HG02943 (cell line): Measurements from ENCODE around the gene SPRYD7.
"Not testable (repeated sequence)": the region's sequence is repeated elsewhere in the genome, so short reads cannot be mapped to it uniquely, and the experiment has no call there.

ENCODE experiments used
- ATAC-seq: cut with Tn5 transposase; IDR thresholded peaks from one replicate; pipeline ENCODE4 v1.9.1; 2021; ENCODE audit warnings: mild to moderate bottlenecking, low read depth, moderate library complexity; ENCODE audit not compliant: unreplicated experiment

SPRYD7 gene, protein sequence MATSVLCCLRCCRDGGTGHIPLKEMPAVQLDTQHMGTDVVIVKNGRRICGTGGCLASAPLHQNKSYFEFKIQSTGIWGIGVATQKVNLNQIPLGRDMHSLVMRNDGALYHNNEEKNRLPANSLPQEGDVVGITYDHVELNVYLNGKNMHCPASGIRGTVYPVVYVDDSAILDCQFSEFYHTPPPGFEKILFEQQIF

DNA sequence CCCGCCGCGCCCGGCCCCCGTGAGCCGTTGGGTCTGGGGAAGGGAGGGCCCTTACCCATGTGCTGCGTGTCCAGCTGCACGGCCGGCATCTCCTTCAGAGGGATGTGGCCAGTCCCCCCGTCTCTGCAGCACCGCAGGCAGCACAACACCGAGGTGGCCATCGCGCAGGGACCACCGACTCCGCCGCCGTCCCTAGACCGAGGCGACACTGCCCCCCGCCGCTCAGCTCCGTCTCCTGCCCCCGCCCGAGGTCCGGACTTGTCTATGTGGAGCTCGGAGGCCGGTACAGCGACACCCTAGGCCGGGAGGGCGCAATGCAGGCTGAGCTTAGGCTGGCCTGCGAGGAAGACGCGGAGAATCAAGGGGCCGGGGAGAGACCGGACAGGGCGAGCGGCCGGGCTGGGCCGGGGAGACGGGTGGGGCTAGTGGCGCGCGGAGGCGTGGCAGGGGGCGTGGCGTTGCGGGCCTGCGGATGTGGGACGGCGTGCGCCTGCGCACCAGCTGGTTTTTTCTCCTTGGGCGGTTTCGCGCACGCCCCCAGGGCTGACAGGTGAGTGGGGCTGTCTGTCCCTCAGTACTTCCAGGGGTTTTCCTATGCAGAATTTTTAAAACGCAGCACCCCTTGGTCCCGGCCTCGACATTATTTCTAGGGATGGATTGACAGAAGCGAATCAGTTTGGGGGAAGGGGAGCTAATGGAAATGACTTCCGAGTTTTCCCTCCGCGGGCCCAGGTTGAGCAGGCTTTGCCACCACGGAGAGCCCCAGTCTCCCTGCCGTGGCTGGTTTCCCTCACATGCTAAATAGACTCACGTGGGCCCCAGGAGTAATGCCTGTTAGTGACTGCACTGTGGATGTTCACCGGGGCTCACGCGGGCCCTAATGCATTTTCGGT is at the start of gene SPRYD7:
Gene SPRYD7 (minus strand): TSS at position 266 of the 893 bp plus-strand sequence. CDS start 105 bp downstream, at position 161.
- ATAC-seq = peak; percentile 99

GRCh38 chr13:49985129-49985528 is 49.0 kb upstream of the SPRYD7 start:
- ATAC-seq = no peak

DNA sequence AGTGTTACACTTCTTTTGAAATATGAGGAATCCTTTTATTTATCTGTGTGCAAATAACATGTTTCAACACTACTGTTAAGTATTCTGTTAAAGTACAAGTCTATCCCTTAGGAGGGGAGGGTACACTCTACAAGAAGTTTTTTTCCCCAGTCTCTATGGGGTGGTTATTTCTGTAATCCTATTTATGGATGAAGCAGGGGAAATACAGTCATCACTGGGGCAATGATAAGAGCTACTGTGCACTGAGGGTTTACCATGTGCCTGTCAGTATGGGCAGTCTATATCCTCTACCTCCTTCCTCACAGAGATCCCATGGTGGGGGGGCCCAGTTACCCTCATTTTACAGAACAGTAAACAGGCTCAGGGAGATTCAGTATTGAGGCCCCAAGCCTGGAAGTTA is 44.1 kb upstream of the SPRYD7 start:
- ATAC-seq = no peak

DNA sequence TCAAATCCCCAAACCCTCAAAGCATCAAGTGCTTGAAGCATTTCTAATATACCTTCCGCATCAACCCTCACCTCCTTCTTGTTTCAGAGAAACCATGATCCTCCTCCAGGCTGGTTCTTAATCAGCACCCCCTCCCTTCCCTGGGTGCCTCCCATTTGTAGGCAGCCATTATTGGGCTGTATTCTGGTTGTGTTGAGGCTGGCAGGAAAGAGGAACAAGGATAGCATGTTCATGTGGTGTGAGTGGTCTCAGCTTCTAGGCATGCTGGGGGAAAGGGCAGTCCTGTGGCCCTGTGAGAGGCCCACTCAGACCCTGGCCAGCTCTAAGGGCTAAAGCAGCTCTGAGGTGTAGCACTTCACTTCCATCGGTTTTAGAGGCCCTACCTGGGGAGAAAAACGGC is 41.9 kb upstream of the SPRYD7 start:
- no peak for ATAC-seq

- no peak for ATAC-seq
These were observed 40.4 kb upstream of the SPRYD7 start for GRCh38 chr13:49976314-49977258.

- no peak for ATAC-seq
These were observed 39.7 kb upstream of the SPRYD7 start for GRCh38 chr13:49975826-49976225.

- ATAC-seq = no peak
These were observed 36.6 kb upstream of the SPRYD7 start for GRCh38 chr13:49972709-49973108.

DNA sequence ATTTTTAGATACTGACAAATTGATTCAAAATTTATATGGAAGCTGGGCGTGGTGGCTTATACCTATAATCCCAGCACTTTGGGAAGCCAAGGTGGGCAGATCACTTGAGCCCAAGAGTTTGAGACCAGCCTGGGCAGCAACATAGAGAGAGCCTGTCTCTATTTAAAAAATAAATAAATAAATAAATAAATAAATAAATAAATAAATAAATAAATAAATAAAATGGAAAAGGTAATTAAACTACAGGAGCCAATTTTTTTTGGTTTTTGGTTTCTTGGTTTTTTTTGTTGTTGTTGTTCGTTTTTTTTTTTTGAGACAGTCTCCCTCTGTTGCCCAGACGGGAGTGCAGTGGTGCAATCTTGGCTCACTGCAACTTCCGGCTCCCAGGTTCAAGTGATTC is 31.3 kb upstream of the SPRYD7 start:
- no peak for ATAC-seq

DNA sequence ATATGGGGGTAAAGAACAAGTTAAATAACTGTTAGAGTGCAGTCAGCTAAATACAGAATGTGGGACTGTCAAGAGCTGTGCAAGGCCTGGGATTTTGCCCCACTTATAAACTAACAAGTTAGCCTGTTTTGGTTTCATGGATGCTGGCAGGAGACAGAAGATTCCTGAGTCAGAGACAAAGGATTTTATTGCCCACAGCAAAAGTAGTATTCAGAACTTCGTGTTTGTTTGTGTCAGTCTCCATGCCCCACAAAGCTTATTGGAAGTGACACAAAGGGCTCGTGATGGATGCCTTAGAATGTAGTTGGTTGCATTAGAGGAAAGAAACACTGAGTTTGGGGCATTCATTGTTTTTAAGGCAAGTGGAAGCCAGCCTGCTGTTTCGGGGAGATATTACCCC is 22.2 kb upstream of the SPRYD7 start:
- ATAC-seq = no peak

DNA sequence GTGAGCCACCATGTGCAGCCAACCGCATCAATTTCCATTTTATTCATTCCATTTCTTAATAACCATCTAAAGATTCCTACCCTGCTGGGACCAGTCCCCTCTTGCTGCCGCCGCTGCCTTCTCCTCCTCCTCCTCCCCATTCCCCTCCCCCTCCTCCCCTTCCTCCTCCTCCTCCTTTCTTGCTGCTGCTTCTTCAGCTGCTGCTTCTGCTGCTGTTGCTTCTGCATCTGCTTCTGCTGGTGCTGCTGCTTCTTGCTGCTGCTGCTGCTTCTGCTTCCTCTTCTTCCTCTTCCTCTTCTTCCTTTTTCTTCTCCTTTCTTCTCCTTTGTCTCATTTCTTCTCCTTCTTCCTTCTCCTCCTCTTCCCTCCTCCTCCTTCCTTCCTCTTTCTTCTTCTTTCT is 20.0 kb upstream of the SPRYD7 start:
- no peak for ATAC-seq

DNA sequence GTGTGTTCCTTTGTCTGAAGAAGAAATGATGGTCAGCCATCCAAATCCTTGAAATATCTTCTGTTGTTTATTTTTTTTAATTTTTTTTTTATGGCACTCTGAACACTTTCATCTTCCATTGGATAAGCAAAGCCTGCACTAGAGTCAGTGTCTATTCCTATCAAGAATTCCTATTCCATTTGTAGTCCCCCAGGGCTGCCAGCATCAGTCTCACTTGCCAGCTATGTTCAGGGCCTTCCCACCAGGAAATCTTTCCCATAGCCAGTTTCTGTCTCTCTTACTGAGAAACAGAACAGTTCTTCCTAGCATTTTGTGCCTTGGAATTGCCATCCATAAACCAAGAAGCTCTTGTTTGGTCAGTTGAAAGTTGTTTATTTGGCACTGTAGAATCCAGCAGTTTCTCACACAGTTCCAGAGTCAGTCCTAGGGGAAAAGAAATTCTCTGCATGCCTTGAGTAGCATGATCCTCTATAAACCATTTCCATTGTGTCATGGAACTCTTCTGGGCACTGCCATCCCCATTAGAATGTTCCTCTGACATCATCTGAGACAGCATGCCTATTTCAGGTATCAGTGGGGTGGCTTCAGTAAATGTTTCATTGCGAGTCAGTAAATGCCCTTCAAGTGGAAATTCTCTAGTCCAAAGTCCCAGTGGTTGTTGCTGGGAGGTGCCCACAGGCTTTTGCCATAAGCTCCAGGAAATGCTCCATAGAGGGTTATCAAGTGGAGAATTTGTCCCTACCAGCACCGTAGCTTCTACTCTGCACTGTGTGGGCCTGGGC is 18.7 kb upstream of the SPRYD7 start:
- ATAC-seq = no peak

GRCh38 chr13:49953560-49953959 is 17.4 kb upstream of the SPRYD7 start:
- no peak for ATAC-seq

DNA sequence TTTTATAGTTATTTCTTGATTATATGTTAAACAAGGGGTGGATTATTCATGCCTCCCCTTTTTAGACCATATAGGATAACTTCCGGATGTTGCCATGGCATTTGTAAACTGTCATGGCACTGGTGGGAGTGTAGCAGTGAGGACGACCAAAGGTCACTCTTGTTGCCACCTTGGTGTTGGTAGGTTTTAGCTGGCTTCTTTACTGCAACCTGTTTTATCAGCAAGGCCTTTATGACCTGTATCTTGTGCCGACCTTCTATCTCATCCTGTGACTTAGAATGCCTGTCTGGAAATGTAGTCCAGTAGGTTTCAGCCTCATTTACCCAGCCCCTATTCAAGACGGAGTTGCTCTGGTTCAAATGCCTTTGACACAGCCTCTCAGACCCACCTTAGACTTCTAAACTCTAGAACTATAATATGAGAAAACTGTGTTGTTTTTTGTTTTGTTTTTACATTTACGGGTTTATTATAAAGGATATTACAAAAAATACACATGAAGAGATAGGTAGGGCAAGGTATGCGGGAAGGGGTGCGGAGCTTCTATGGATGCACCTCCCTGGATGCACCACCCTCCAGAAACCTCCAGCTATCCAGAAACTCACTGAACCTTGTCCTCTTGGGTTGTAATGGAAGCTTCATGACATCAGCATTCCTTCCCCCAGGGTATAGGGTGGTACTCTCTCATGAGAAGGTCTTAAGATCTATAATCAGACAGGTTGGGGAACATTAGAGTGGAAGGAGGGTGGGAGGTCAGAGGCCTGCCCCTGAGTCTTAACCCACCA is 15.8 kb upstream of the SPRYD7 start:
- no peak for ATAC-seq

GRCh38 chr13:49948777-49949270 is 12.7 kb upstream of the SPRYD7 start:
- not testable (repeated sequence) for ATAC-seq

DNA sequence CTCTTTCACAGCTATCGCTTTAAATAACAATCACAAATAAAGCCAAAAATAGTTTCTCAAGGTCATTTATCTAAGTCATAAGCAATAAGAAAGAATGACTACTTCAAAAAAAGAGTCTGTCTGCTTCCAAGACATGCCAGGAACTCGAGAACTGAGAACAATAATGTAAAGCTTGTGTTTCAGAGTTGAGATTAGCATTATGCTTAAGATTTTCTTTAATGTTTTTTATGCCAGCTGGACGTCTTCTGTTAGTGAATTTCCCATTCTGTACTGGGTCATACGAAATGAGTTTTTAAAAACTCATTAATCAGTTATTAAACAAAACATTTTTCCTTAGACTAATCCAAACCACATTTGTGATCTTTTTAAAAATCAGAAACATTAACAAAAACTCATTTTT is 3.2 kb upstream of the SPRYD7 start:
- no peak for ATAC-seq

- no peak for ATAC-seq
These were observed 2.8 kb upstream of the SPRYD7 start for GRCh38 chr13:49938921-49939320.

GRCh38 chr13:49938314-49938713 is 2.2 kb upstream of the SPRYD7 start:
- no peak for ATAC-seq

- ATAC-seq = no peak
These were observed 781 bp upstream of the SPRYD7 start for GRCh38 chr13:49936968-49937273.
